Testis (tissue), 3 donors: ENCODE data around the gene EFNA2. TPM values are rescaled to one million over a fixed set of nuclear protein-coding genes. Genes with fewer than 3 reads are reported as not detected.

ENCODE experiments used
- DNase-seq: peaks from one replicate; pipeline ENCODE4 v3.0.0-alpha.2; 2019
- H3K27ac ChIP-seq, 2 donors: fragments of 200-600 bp; sonication (generic); one replicate each; pipeline ENCODE4 v1.5.1; 2019
- H3K27me3 ChIP-seq: fragments of 200-600 bp; sonication (generic); one replicate; pipeline ENCODE4 v1.5.1; 2019
- H3K36me3 ChIP-seq: fragments of 200-600 bp; sonication (generic); one replicate; pipeline ENCODE4 v1.5.1; 2017; ENCODE audit warnings: low read depth; ENCODE audit errors: missing control alignments
- H3K4me1 ChIP-seq: fragments of 200-600 bp; sonication (generic); one replicate; pipeline ENCODE4 v1.5.1; 2019
- H3K4me3 ChIP-seq, 2 donors: fragments of 200-600 bp; sonication (generic); one replicate each; pipeline ENCODE4 v1.5.1; 2017 to 2019
- H3K9me3 ChIP-seq: fragments of 200-600 bp; sonication (generic); one replicate; pipeline ENCODE4 v1.5.1; 2017
- POLR2A ChIP-seq: fragments of 450-650 bp; IDR thresholded peaks from one replicate; pipeline ENCODE4 v1.6.1; 2017; ENCODE audit warnings: antibody characterized with exemption, mild to moderate bottlenecking, moderate library complexity
- WGBS, 2 donors: methylation state at CpG; one replicate each; pipeline ENCODE4 v1.1.5; 2018; 5-methylcytosine and 5-hydroxymethylcytosine counted together
- intact Hi-C: fragments of 100-400 bp; cut with DNase I; formaldehyde crosslinking; loops from one replicate; pipeline ENCODE4 v1.15.1; 2023; ENCODE audit warnings: low total_unique reads
- polyA plus RNA-seq: library from polyadenylated mRNA; stranded (reverse); fragments of 350-450 nt; fragmentation: Illumina TruSeq; extraction: RNeasy Lipid Tissue Mini Kit (QIAGEN cat#74804); gene quantifications from one replicate; pipeline ENCODE4 v1.2.3, GENCODE V29; 2014; ENCODE audit warnings: low read depth, low replicate concordance; ENCODE audit not compliant: insufficient read depth
- total RNA-seq, 2 donors: library from RNA; depleted of rRNA; stranded (reverse); fragments of >200 nt; gene quantifications; one replicate each; pipeline ENCODE4 v1.2.3, GENCODE V29; 2016
- TF ChIP-seq, protein P1 (sequence below), 3 experiments: fragments of 450-650 bp in 2 of 3; fragments of 200-600 bp in 1 of 3; sonication (generic) in 1 of 3; IDR thresholded peaks; one replicate each; pipeline ENCODE4 v1.5.1; 2016 to 2019; ENCODE audit warnings: antibody characterized with exemption in 3 of 3, mild to moderate bottlenecking in 2 of 3, moderate library complexity in 1 of 3

The EFNA2 gene
- total and polyA plus RNA-seq, 3 donors from 2014 or later = 0.61 to 2.9 (median 1.5) TPM

DNA sequence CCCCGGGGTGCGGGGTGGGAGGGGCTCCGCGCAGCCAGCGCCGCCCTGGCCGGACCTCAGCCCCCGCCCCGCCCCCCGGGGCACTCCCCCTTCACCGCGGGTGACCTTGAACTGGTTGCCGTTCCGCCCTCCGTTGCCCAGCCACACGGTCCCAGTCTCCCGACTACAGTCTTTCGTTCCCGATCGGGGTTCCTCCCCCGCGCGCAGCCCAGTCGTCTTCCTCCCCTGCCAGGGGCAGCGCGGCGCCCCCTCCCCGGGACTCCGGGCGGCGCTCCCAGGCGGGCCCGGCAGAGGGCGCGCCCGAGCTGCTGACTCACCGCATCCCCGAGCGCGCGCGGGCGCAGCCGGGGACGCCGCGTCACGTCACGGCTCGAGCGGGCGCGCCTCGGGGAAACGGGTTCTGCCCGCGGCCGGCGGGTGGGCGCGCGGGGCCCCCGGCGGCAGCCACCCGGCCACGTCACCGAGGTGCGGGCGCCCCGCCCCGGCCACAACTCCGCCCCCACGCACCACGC is 36.8 kb upstream of the EFNA2 start:
- Histone ChIP-seq H3K4me3 (peak overlapping the region; percentile 78 to 82), H3K36me3 (no peaks in the 10 kb centered on the region), H3K27me3 (no peaks in the 10 kb centered on the region), H3K27ac (peak overlapping the region; percentile 97 to 99), H3K4me1 (peaks cover 67% of the 10 kb centered on the region), H3K9me3 (no peaks in the 10 kb centered on the region)
- peak; percentile 79 for DNase-seq
- intact Hi-C loops = no loop called here
- TF ChIP-seq POLR2A = no peak
- TF ChIP-seq, protein P1, sequence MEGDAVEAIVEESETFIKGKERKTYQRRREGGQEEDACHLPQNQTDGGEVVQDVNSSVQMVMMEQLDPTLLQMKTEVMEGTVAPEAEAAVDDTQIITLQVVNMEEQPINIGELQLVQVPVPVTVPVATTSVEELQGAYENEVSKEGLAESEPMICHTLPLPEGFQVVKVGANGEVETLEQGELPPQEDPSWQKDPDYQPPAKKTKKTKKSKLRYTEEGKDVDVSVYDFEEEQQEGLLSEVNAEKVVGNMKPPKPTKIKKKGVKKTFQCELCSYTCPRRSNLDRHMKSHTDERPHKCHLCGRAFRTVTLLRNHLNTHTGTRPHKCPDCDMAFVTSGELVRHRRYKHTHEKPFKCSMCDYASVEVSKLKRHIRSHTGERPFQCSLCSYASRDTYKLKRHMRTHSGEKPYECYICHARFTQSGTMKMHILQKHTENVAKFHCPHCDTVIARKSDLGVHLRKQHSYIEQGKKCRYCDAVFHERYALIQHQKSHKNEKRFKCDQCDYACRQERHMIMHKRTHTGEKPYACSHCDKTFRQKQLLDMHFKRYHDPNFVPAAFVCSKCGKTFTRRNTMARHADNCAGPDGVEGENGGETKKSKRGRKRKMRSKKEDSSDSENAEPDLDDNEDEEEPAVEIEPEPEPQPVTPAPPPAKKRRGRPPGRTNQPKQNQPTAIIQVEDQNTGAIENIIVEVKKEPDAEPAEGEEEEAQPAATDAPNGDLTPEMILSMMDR (IDR thresholded peaks at IDR 0.05) = peak; percentile 82 to 97 (median 93)
- WGBS, 2 donors = 0% methylated on average over 38 of the region's 74 CpGs; no CpG with 5 or more reads in 1 of the 2 donors

DNA sequence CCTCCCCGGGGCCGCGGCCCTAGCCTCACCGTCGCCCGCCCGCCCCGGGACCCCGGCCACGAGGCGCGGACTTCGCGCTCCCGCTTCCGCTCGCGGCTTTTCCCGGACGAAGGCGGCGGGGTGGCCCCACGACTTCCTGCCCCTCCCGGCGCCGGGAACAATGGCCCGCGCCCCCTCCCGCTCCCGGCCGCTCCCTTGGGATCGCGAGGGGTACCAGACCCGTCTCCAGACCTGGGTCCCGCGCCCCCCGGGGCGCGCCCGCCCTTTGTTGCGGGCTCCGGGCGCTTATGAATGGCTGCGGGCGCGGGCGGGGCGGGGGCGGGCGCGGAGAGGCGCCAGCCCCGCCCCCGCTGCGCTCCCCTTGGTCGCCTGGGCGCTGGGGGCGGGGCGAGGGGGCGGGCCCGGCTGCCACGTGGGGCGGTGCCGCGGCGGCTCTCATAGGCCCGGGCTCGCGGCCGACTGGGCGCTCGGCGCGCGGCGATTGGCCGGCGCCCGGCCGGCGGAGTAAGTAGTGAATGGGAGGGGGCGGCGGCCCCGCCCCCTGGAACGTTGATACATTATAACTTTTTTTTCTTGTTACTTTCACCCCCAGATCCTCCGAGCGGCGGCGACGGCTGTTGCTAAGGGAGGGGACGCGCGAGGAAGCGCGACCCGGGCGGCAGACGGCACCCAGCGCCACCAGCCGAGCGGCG is 36.2 kb upstream of the EFNA2 start:
- Histone ChIP-seq H3K9me3 (no peaks in the 10 kb centered on the region), H3K4me3 (peak overlapping the region; percentile 78 to 84), H3K27ac (peak overlapping the region; percentile 86 to 99), H3K27me3 (no peaks in the 10 kb centered on the region), H3K36me3 (no peaks in the 10 kb centered on the region), H3K4me1 (peaks cover 67% of the 10 kb centered on the region)
- intact Hi-C loops = no loop called here
- DNase-seq = peak; percentile 97
- TF ChIP-seq POLR2A = peak; percentile 80
- TF ChIP-seq, protein P1 (IDR thresholded peaks at IDR 0.05) = no peak
- 0 to 1% methylated on average over 17 to 93 of the region's 102 CpGs for WGBS, 2 donors

DNA sequence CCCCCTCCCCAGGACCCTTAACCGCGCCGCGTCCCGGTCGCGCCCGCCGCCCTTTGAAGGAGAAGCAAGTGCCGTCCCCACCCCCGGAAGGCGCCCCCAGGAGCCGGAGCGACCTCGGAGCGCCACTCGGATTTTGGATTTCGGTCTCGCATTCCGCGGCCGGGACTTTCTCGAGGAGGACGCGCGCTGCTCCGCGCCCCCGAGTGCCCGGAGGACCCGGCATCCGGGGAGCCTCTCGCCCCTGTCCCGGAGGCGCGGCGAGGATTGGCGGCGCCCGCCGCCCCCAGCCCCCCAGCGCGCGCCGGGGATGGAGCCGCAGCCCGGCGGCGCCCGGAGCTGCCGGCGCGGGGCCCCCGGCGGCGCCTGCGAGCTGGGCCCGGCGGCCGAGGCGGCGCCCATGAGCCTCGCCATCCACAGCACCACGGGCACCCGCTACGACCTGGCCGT is 35.7 kb upstream of the EFNA2 start:
- no peaks in the 10 kb centered on the region for H3K27me3 ChIP-seq
- H3K36me3 ChIP-seq = no peaks in the 10 kb centered on the region
- H3K4me1 ChIP-seq = peaks cover 61% of the 10 kb centered on the region
- no peak for DNase-seq
- 0% methylated on average over 8 to 33 of the region's 67 CpGs for WGBS, 2 donors
- H3K9me3 ChIP-seq = no peaks in the 10 kb centered on the region
- peak overlapping the region; percentile 77 to 95 for H3K27ac ChIP-seq
- TF ChIP-seq POLR2A = no peak
- TF ChIP-seq, protein P1 (IDR thresholded peaks at IDR 0.05) = no peak
- H3K4me3 ChIP-seq = peak overlapping the region; percentile 78 to 84
- intact Hi-C loops = no loop called here

DNA sequence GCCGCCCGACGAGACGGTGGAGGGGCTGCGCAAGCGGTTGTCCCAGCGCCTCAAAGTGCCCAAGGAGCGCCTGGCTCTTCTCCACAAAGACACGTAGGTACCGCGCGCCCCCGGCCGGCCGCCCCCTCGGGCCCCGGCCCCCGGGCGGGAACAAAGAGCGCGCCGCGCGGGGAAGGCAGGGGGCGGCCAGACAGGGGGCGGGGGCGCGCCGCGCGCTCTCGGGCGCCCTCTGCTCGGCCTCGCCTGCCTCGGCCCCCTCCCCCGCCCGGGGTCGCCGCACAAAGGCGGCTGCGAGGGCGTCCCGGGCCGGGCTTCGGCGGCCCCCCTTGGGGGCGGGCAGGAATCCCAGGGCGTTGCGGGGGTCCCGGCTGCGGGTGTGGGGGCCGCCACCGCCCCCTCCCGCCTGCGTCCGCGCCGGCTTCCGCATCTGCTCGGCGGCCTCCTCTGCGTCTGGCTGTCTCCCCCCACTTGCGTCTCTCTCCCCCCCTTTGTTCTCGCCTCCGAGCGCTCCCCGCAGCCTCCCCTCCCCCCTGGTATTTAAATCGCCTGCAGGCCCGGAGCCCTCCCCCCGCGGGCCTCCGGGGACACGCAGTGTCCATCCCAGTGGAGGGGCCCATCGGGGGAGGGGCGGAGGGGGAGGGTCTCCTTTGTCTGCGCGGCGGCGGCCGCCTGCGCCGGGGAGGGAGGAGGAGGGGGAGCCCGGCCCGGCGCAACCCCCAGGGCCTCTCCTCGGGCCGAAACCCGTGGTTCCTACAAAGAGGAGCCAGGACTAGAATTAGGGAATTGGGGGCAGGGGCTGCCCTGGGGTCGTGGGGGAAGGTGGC is 35.0 kb upstream of the EFNA2 start:
- Histone ChIP-seq H3K27ac (peak overlapping the region; percentile 77 to 95), H3K4me1 (peaks cover 61% of the 10 kb centered on the region), H3K9me3 (no peaks in the 10 kb centered on the region), H3K27me3 (no peaks in the 10 kb centered on the region), H3K36me3 (no peaks in the 10 kb centered on the region), H3K4me3 (peak overlapping the region; percentile 78 to 84)
- TF ChIP-seq, protein P1 (IDR thresholded peaks at IDR 0.05) = no peak
- no peak for TF ChIP-seq POLR2A
- DNase-seq = peak; percentile 73
- WGBS, 2 donors = 1 to 4% methylated on average over 11 to 90 of the region's 90 CpGs
- intact Hi-C loops = no loop called here
